Measurements from ENCODE around the gene CACFD1. TPM values are rescaled to one million over a fixed set of nuclear protein-coding genes. Genes with fewer than 3 reads are reported as not detected.

The CACFD1 gene
- total RNA-seq, 1 experiment from 2014 or later, result 10.6 TPM

- Histone ChIP-seq H3K4me3 (ENCODE audit: low read depth, low read length, poor library complexity, severe bottlenecking) (no peak overlapping the region), H3K27me3 (replicated peaks; ENCODE audit: insufficient read depth, low read depth, low read length, poor library complexity) (no peaks in the 10 kb centered on the region), H3K27ac (ENCODE audit: low read depth, low read length, poor library complexity, severe bottlenecking) (no peak overlapping the region), H3K36me3 (ENCODE audit: insufficient read depth, low read length, poor library complexity, severe bottlenecking) (no peaks in the 10 kb centered on the region), H3K4me1 (ENCODE audit: insufficient read depth, low read length, poor library complexity, severe bottlenecking) (no peaks in the 10 kb centered on the region), H3K9me3 (ENCODE audit: low read depth, low read length, poor library complexity, severe bottlenecking) (no peaks in the 10 kb centered on the region)
- no TSS peak for BruUV-seq (replicated peaks)
- ChIA-PET CTCF (no interaction called here), POLR2A (ENCODE audit: low non-redundant PET) (no interaction called here)
- DNase-seq (ENCODE audit: low spot score), result no peak
- intact Hi-C loops (cut with micrococcal nuclease; ENCODE audit: unreplicated experiment), result no loop called here
- TF ChIP-seq CTCF (conservative IDR thresholded peaks at IDR 0.05; ENCODE audit: low read depth, low read length), result no peak
- no peak for TF ChIP-seq EZH2 (IDR thresholded peaks at IDR 0.05; ENCODE audit: borderline replicate concordance, low read depth, low read length, poor library complexity, severe bottlenecking)
Observed at GRCh38 chr9:133453651-133454050, 6.1 kb upstream of the CACFD1 start.

GRCh38 chr9:133454325-133454724 lies 5.5 kb upstream of the CACFD1 start:
- CTCF ChIA-PET, result no interaction called here

GRCh38 chr9:133454943-133455673 lies 4.7 kb upstream of the CACFD1 start:
- POLR2A ChIA-PET (ENCODE audit: low non-redundant PET), result no interaction called here
- intact Hi-C loops (cut with micrococcal nuclease; ENCODE audit: unreplicated experiment), result no loop called here
- CTCF ChIA-PET, result no interaction called here
- no peaks in the 10 kb centered on the region for H3K27me3 ChIP-seq (replicated peaks; ENCODE audit: insufficient read depth, low read depth, low read length, poor library complexity)
- no peaks in the 10 kb centered on the region for H3K9me3 ChIP-seq (ENCODE audit: low read depth, low read length, poor library complexity, severe bottlenecking)
- H3K27ac ChIP-seq (ENCODE audit: low read depth, low read length, poor library complexity, severe bottlenecking), result no peak overlapping the region
- no peak for DNase-seq (ENCODE audit: low spot score)
- TF ChIP-seq EZH2 (IDR thresholded peaks at IDR 0.05; ENCODE audit: borderline replicate concordance, low read depth, low read length, poor library complexity, severe bottlenecking), result no peak
- TF ChIP-seq CTCF (conservative IDR thresholded peaks at IDR 0.05; ENCODE audit: low read depth, low read length), result no peak
- H3K4me1 ChIP-seq (ENCODE audit: insufficient read depth, low read length, poor library complexity, severe bottlenecking), result peaks cover 5% of the 10 kb centered on the region
- BruUV-seq (replicated peaks), result no TSS peak
- H3K36me3 ChIP-seq (ENCODE audit: insufficient read depth, low read length, poor library complexity, severe bottlenecking), result no peaks in the 10 kb centered on the region
- no peak overlapping the region for H3K4me3 ChIP-seq (ENCODE audit: low read depth, low read length, poor library complexity, severe bottlenecking)

More at GRCh38 chr9:133454325-133454724, 5.5 kb upstream of the CACFD1 start:
- Histone ChIP-seq H3K4me3 (ENCODE audit: low read depth, low read length, poor library complexity, severe bottlenecking) (no peak overlapping the region), H3K27me3 (replicated peaks; ENCODE audit: insufficient read depth, low read depth, low read length, poor library complexity) (no peaks in the 10 kb centered on the region), H3K27ac (ENCODE audit: low read depth, low read length, poor library complexity, severe bottlenecking) (no peak overlapping the region), H3K9me3 (ENCODE audit: low read depth, low read length, poor library complexity, severe bottlenecking) (no peaks in the 10 kb centered on the region), H3K36me3 (ENCODE audit: insufficient read depth, low read length, poor library complexity, severe bottlenecking) (no peaks in the 10 kb centered on the region), H3K4me1 (ENCODE audit: insufficient read depth, low read length, poor library complexity, severe bottlenecking) (peaks cover 5% of the 10 kb centered on the region)
- TF ChIP-seq CTCF (conservative IDR thresholded peaks at IDR 0.05; ENCODE audit: low read depth, low read length), result no peak
- TF ChIP-seq EZH2 (IDR thresholded peaks at IDR 0.05; ENCODE audit: borderline replicate concordance, low read depth, low read length, poor library complexity, severe bottlenecking), result no peak
- DNase-seq (ENCODE audit: low spot score), result no peak
- no TSS peak for BruUV-seq (replicated peaks)
- intact Hi-C loops (cut with micrococcal nuclease; ENCODE audit: unreplicated experiment), result no loop called here
- POLR2A ChIA-PET (ENCODE audit: low non-redundant PET), result no interaction called here
